ENCODE results near the gene AOC1. TPM values are rescaled to one million over a fixed set of nuclear protein-coding genes. Genes with fewer than 3 reads are reported as not detected.

Gene AOC1
- polyA plus RNA-seq, 4 donors: 23.9 to 102 (median 75.6) TPM

- DNase-seq (ENCODE audit: low read depth in 4 of 4, low spot score in 2 of 4): no peak
These were observed 20.5 kb upstream of the AOC1 start for GRCh38 chr7:150831851-150832250.

- no peak for DNase-seq (ENCODE audit: low read depth in 4 of 4, low spot score in 2 of 4)
These were observed 17.3 kb upstream of the AOC1 start for GRCh38 chr7:150835019-150835418.

GRCh38 chr7:150835702-150836280 lies 16.5 kb upstream of the AOC1 start:
- DNase-seq (ENCODE audit: low read depth in 4 of 4, low spot score in 2 of 4): no peak

GRCh38 chr7:150838965-150839650 lies 13.2 kb upstream of the AOC1 start:
- no peak for DNase-seq (ENCODE audit: low read depth in 4 of 4, low spot score in 2 of 4)

- no peak for DNase-seq (ENCODE audit: low read depth in 4 of 4, low spot score in 2 of 4)
These were observed 10.3 kb upstream of the AOC1 start for GRCh38 chr7:150842018-150842417.

- DNase-seq (ENCODE audit: low read depth in 4 of 4, low spot score in 2 of 4): no peak
These were observed 9.6 kb upstream of the AOC1 start for GRCh38 chr7:150842716-150843115.

- no peak for DNase-seq (ENCODE audit: low read depth in 4 of 4, low spot score in 2 of 4)
These were observed 6.9 kb upstream of the AOC1 start for GRCh38 chr7:150845421-150845861.

- no peak for DNase-seq (ENCODE audit: low read depth in 4 of 4, low spot score in 2 of 4)
These were observed 5.8 kb upstream of the AOC1 start for GRCh38 chr7:150846291-150847115.

GRCh38 chr7:150847536-150847935 lies 4.8 kb upstream of the AOC1 start:
- no peak for DNase-seq (ENCODE audit: low read depth in 4 of 4, low spot score in 2 of 4)

GRCh38 chr7:150848111-150848510 lies 4.2 kb upstream of the AOC1 start:
- DNase-seq (ENCODE audit: low read depth in 4 of 4, low spot score in 2 of 4): no peak

GRCh38 chr7:150848561-150849115 lies 3.7 kb upstream of the AOC1 start:
- no peak for DNase-seq (ENCODE audit: low read depth in 4 of 4, low spot score in 2 of 4)

GRCh38 chr7:150849204-150849775 lies 3.0 kb upstream of the AOC1 start:
- DNase-seq (ENCODE audit: low read depth in 4 of 4, low spot score in 2 of 4): no peak

- no peak for DNase-seq (ENCODE audit: low read depth in 4 of 4, low spot score in 2 of 4)
These were observed 2.0 kb upstream of the AOC1 start for GRCh38 chr7:150850273-150850672.

GRCh38 chr7:150851492-150852370 lies 586 bp upstream of the AOC1 start:
- no peak for DNase-seq (ENCODE audit: low read depth in 4 of 4, low spot score in 2 of 4)

- no peak for DNase-seq (ENCODE audit: low read depth in 4 of 4, low spot score in 2 of 4)
These were observed 2.0 kb downstream of the AOC1 start for GRCh38 chr7:150854066-150855000.

- DNase-seq (ENCODE audit: low read depth in 4 of 4, low spot score in 2 of 4): no peak
These were observed 2.7 kb downstream of the AOC1 start for GRCh38 chr7:150855046-150855445.

GRCh38 chr7:150855476-150856302 lies 3.4 kb downstream of the AOC1 start:
- DNase-seq (ENCODE audit: low read depth in 4 of 4, low spot score in 2 of 4): no peak

All from left renal cortex interstitium (tissue), 4 donors.